ENCODE data around the gene MLLT11. TPM values are rescaled to one million over a fixed set of nuclear protein-coding genes. Genes with fewer than 3 reads are reported as not detected.

The MLLT11 gene
- total RNA-seq, 3 donors from 2014 or later (not counting 1 experiment from before 2014, with no cell fraction given): 11.2 to 18.6 (median 17.6) TPM

GRCh38 chr1:151035167-151035566 is 25.0 kb upstream of the MLLT11 start:
- H3K4me1 ChIP-seq (ENCODE audit: control insufficient read depth, insufficient read depth, low read length): no peaks in the 10 kb centered on the region
- Mint-ChIP-seq H3K27me3 (ENCODE audit: low read depth in 2 of 2) (no peaks in the 10 kb centered on the region), H3K9me3 (no peaks in the 10 kb centered on the region), H3K4me1 (no peaks in the 10 kb centered on the region), H3K36me3 (peaks cover 11% of the 10 kb centered on the region), H3K27ac (peak overlapping the region; percentile 0 to 15), H3K4me3 (no peak overlapping the region)
- no peaks in the 10 kb centered on the region for H3K9me3 ChIP-seq (ENCODE audit: control insufficient read depth, insufficient read depth, low read length)
- WGBS (ENCODE audit: insufficient coverage): 90% methylated on average over 2 of the region's 3 CpGs
- TF ChIP-seq CTCF (IDR thresholded peaks at IDR 0.05): no peak
- H3K36me3 ChIP-seq (ENCODE audit: control insufficient read depth, insufficient read depth, low read length): peaks cover 21% of the 10 kb centered on the region
- intact Hi-C loops (cut with micrococcal nuclease): no loop called here
- no peak overlapping the region for H3K4me3 ChIP-seq (ENCODE audit: low read length)
- H3K27ac ChIP-seq (ENCODE audit: low read length): no peak overlapping the region
- no peaks in the 10 kb centered on the region for H3K27me3 ChIP-seq (ENCODE audit: control insufficient read depth, insufficient read depth, low read length)
- DNase-seq (no peak), ATAC-seq (no peak)

- Mint-ChIP-seq H3K4me1 (no peaks in the 10 kb centered on the region), H3K4me3 (no peak within 1 kb of the TSS), H3K27me3 (ENCODE audit: low read depth in 2 of 2) (no peaks in the 10 kb centered on the region), H3K27ac (peak within 1 kb of the TSS in 1 of 2 donors; percentile 21), H3K36me3 (peaks cover 11% of the 10 kb centered on the region), H3K9me3 (no peaks in the 10 kb centered on the region)
- Histone ChIP-seq H3K27me3 (ENCODE audit: control insufficient read depth, insufficient read depth, low read length) (no peaks in the 10 kb centered on the region), H3K4me1 (ENCODE audit: control insufficient read depth, insufficient read depth, low read length) (no peaks in the 10 kb centered on the region), H3K36me3 (ENCODE audit: control insufficient read depth, insufficient read depth, low read length) (peaks cover 13% of the 10 kb centered on the region), H3K27ac (ENCODE audit: low read length) (no peak within 1 kb of the TSS), H3K4me3 (ENCODE audit: low read length) (no peak within 1 kb of the TSS), H3K9me3 (ENCODE audit: control insufficient read depth, insufficient read depth, low read length) (no peaks in the 10 kb centered on the region)
- ATAC-seq: no peak
- DNase-seq: no peak
- WGBS (ENCODE audit: insufficient coverage): no CpG with 5 or more reads among the region's 2 CpGs
- TF ChIP-seq CTCF (IDR thresholded peaks at IDR 0.05): no peak
- intact Hi-C loops (cut with micrococcal nuclease): no loop called here
These were observed 23.8 kb upstream of the MLLT11 start, which contains the start of gene BNIPL for GRCh38 chr1:151036356-151036755. Gene BNIPL (plus strand): TSS chr1:151036586. CDS start chr1:151036726, 140 bp downstream.

GRCh38 chr1:151037032-151037431 is 23.2 kb upstream of the MLLT11 start:
- DNase-seq: no peak
- Mint-ChIP-seq H3K4me1 (no peaks in the 10 kb centered on the region), H3K9me3 (no peaks in the 10 kb centered on the region), H3K4me3 (no peak overlapping the region), H3K36me3 (peaks cover 11% of the 10 kb centered on the region), H3K27me3 (ENCODE audit: low read depth in 2 of 2) (no peaks in the 10 kb centered on the region), H3K27ac (no peak overlapping the region)
- Histone ChIP-seq H3K27ac (ENCODE audit: low read length) (no peak overlapping the region), H3K4me1 (ENCODE audit: control insufficient read depth, insufficient read depth, low read length) (no peaks in the 10 kb centered on the region), H3K4me3 (ENCODE audit: low read length) (no peak overlapping the region), H3K27me3 (ENCODE audit: control insufficient read depth, insufficient read depth, low read length) (no peaks in the 10 kb centered on the region), H3K36me3 (ENCODE audit: control insufficient read depth, insufficient read depth, low read length) (peaks cover 9% of the 10 kb centered on the region), H3K9me3 (ENCODE audit: control insufficient read depth, insufficient read depth, low read length) (no peaks in the 10 kb centered on the region)
- intact Hi-C loops (cut with micrococcal nuclease): no loop called here
- TF ChIP-seq CTCF (IDR thresholded peaks at IDR 0.05): no peak
- WGBS (ENCODE audit: insufficient coverage): 91% methylated on average over 5 of the region's 6 CpGs
- no peak for ATAC-seq

- TF ChIP-seq CTCF (IDR thresholded peaks at IDR 0.05): no peak
- intact Hi-C loops (cut with micrococcal nuclease): no loop called here
- Histone ChIP-seq H3K27ac (ENCODE audit: low read length) (no peak overlapping the region), H3K36me3 (ENCODE audit: control insufficient read depth, insufficient read depth, low read length) (no peaks in the 10 kb centered on the region), H3K27me3 (ENCODE audit: control insufficient read depth, insufficient read depth, low read length) (no peaks in the 10 kb centered on the region), H3K4me3 (ENCODE audit: low read length) (no peak overlapping the region), H3K4me1 (ENCODE audit: control insufficient read depth, insufficient read depth, low read length) (no peaks in the 10 kb centered on the region), H3K9me3 (ENCODE audit: control insufficient read depth, insufficient read depth, low read length) (no peaks in the 10 kb centered on the region)
- Mint-ChIP-seq H3K4me1 (no peaks in the 10 kb centered on the region), H3K36me3 (peaks cover 6% of the 10 kb centered on the region), H3K27ac (no peak overlapping the region), H3K9me3 (no peaks in the 10 kb centered on the region), H3K27me3 (ENCODE audit: low read depth in 2 of 2) (no peaks in the 10 kb centered on the region), H3K4me3 (no peak overlapping the region)
- WGBS (ENCODE audit: insufficient coverage): 90% methylated on average over 3 of the region's 3 CpGs
- DNase-seq (no peak), ATAC-seq (no peak)
These were observed 20.7 kb upstream of the MLLT11 start for GRCh38 chr1:151039521-151039920.
